MG63 (cell line): ENCODE data around the gene OR2A7. TPM values are rescaled to one million over a fixed set of nuclear protein-coding genes. Genes with fewer than 3 reads are reported as not detected.
"Not testable (repeated sequence)": the region's sequence is repeated elsewhere in the genome, so short reads cannot be mapped to it uniquely, and the experiment has no call there.

ENCODE experiments used
- DNase-seq: peaks from one replicate; pipeline ENCODE4 v3.0.0-alpha.2; 2020
- H3K27me3 ChIP-seq: fragments of 250-450 bp; sonication (Bioruptor Pico); 2 replicates; pipeline ENCODE4 v1.5.1; 2020; ENCODE audit warnings: mild to moderate bottlenecking, moderate library complexity
- H3K36me3 ChIP-seq: fragments of 250-450 bp; sonication (Bioruptor Pico); 2 replicates; pipeline ENCODE4 v1.5.1; 2020; ENCODE audit warnings: mild to moderate bottlenecking, moderate library complexity
- H3K4me3 ChIP-seq: fragments of 250-450 bp; sonication (Bioruptor Pico); 2 replicates; pipeline ENCODE4 v1.5.1; 2020; ENCODE audit warnings: mild to moderate bottlenecking, moderate library complexity
- H3K9me3 ChIP-seq: fragments of 250-450 bp; sonication (Bioruptor Pico); 2 replicates; pipeline ENCODE4 v1.5.1; 2020; ENCODE audit warnings: mild to moderate bottlenecking, moderate library complexity
- total RNA-seq: library from RNA; depleted of rRNA; stranded (reverse); fragments of >200 nt; shearing (Covaris generic); gene quantifications from 2 replicates; pipeline ENCODE4 v1.2.3, GENCODE V29; 2014; ENCODE audit warnings: low replicate concordance; rRNA removed

OR2A7 gene
- total RNA-seq, 1 experiment from 2014 or later: 0.79 TPM

DNA sequence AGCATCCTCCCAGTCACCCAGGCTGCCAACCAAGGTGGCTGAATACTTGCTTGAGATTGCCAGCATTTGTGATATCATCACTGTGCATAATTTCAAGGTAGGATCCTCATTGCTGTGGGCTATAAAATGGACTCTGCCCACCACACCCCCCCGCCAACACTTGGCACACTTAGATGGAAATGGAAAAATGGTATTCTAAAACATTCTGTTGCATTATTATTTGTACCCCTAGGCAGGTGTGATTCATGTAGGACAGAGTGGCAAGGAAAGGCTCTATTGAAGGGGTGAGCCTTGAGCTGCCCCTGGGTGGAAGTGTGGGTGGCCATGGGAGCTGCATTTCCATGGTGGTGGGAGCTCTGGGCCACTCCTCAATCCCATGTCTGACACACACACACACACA lies 46.0 kb downstream of the OR2A7 start:
- H3K36me3 ChIP-seq: not testable (repeated sequence)

GRCh38 chr7:144217200-144217599 lies 47.4 kb downstream of the OR2A7 start:
- not testable (repeated sequence) for H3K9me3 ChIP-seq, H3K27me3 ChIP-seq, DNase-seq, H3K4me3 ChIP-seq, H3K36me3 ChIP-seq

More for the DNA sequence above, 46.0 kb downstream of the OR2A7 start:
- not testable (repeated sequence) for H3K9me3 ChIP-seq, DNase-seq, H3K27me3 ChIP-seq, H3K4me3 ChIP-seq

Other genes with a start within 250 kb of the OR2A7 start
- not detected in 2 replicates for gene OR2A5, start 215.8 kb downstream of the OR2A7 start, total RNA-seq
- gene OR2A25, start 195.0 kb downstream of the OR2A7 start, total RNA-seq: not detected in 2 replicates
- gene OR2A12, start 178.5 kb downstream of the OR2A7 start, total RNA-seq: not detected in 2 replicates
- not detected in 2 replicates for gene OR2A2, start 155.2 kb downstream of the OR2A7 start, total RNA-seq
- not detected in 2 replicates for gene OR2A14, start 141.6 kb downstream of the OR2A7 start, total RNA-seq
- 0.57 and 2.1 TPM in 2 replicates for gene CTAGE4, start 81.3 kb downstream of the OR2A7 start, total RNA-seq
- 0.76 TPM in 2 replicates for gene ARHGEF35, start 69.0 kb downstream of the OR2A7 start, total RNA-seq
- gene OR2A42, start 25.2 kb downstream of the OR2A7 start, total RNA-seq: not detected in 2 replicates
- gene CTAGE8, start 4.5 kb upstream of the OR2A7 start, total RNA-seq: 0.57 TPM in 1 of 2 replicates, not detected in the other
- gene OR2A1, start 47.6 kb upstream of the OR2A7 start, total RNA-seq: not detected in 2 replicates
- 2.0 and 2.7 TPM in 2 replicates for gene ARHGEF5, start 90.6 kb upstream of the OR2A7 start, total RNA-seq
- gene NOBOX, start 138.9 kb upstream of the OR2A7 start, total RNA-seq: not detected in 2 replicates